Measurements from ENCODE around the gene RAB10.

RAB10 gene

DNA sequence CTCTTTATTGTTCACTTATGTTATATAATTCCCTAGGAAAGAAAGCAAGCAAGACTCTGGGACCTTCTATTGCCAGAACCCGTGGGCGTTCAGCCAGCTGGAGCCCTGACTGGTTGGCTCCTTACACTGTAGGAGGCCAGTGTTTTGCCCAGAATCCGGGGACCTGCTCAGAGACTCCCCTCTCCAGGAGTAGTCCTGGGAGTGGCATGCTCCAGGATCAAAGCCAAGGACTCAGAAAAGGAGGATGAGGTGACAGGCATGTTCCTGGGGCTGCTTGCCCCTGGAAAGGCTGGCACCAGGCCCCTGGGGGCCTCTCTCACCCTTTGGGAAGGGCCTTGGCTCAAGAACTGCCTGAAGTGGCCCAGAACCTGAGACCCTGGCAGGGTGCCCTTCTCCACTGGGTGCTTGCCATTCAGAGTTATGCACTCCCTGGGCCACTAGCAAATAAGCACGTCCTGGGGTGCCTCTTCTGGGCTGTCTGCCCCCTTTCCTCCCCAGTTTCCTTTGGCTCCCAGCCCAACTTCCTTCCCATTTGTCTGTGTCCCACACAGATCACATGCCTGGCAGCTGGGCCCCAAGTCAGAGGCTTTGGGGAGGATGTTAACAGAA lies 32.0 kb upstream of the RAB10 start:
- TF ChIP-seq FOXP2 (optimal IDR thresholded peaks at IDR 0.05; ENCODE audit: borderline replicate concordance, extremely low read depth, extremely low read length, insufficient read depth), result no peak
- no peak for TF ChIP-seq TAF1 (IDR thresholded peaks at IDR 0.05; ENCODE audit: borderline replicate concordance, insufficient read depth, low read length)
- TF ChIP-seq, protein P1, sequence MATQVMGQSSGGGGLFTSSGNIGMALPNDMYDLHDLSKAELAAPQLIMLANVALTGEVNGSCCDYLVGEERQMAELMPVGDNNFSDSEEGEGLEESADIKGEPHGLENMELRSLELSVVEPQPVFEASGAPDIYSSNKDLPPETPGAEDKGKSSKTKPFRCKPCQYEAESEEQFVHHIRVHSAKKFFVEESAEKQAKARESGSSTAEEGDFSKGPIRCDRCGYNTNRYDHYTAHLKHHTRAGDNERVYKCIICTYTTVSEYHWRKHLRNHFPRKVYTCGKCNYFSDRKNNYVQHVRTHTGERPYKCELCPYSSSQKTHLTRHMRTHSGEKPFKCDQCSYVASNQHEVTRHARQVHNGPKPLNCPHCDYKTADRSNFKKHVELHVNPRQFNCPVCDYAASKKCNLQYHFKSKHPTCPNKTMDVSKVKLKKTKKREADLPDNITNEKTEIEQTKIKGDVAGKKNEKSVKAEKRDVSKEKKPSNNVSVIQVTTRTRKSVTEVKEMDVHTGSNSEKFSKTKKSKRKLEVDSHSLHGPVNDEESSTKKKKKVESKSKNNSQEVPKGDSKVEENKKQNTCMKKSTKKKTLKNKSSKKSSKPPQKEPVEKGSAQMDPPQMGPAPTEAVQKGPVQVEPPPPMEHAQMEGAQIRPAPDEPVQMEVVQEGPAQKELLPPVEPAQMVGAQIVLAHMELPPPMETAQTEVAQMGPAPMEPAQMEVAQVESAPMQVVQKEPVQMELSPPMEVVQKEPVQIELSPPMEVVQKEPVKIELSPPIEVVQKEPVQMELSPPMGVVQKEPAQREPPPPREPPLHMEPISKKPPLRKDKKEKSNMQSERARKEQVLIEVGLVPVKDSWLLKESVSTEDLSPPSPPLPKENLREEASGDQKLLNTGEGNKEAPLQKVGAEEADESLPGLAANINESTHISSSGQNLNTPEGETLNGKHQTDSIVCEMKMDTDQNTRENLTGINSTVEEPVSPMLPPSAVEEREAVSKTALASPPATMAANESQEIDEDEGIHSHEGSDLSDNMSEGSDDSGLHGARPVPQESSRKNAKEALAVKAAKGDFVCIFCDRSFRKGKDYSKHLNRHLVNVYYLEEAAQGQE (IDR thresholded peaks at IDR 0.05; ENCODE audit: insufficient read depth in 1 of 2, low read depth in 2 of 2, low read length in 2 of 2), result no peak
- no peak for TF ChIP-seq SIN3A (IDR thresholded peaks at IDR 0.05; ENCODE audit: borderline replicate concordance, insufficient read depth, low read length)
- TF ChIP-seq POLR2AphosphoS5 (IDR thresholded peaks at IDR 0.05; ENCODE audit: low read depth, low read length), result no peak

DNA sequence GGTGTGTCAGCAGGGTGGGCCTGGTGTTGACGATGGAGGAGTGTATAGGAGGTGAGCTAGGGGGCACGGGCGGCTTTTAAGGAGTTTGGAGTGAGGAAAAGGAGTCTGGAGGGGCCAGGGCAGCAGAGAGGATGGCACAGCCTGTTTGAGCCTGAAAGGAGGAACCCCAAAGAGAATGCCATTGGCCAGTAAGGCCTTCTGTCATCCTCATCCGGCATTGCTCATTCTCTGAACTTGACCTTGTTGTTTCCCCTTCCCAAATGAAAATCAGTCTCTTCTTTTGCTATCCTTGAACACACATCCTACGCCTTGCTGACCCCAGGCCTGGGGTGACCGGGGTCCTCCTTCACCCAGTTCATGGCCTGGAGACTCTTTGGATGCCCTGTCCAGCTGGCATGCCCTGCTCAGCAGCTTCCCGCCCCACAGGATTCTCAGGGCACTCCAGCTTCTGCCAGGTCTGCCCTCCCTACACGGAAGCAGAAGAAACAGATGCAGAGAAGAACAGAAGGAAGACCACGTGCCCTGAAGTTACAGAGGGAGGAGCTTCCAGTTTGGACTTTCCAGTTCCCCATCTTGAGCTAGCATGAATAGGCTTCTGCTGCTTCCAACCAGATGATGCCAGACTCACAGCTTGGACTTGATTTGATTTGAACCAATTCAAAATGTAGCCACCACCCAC lies 31.1 kb upstream of the RAB10 start:
- no peak for TF ChIP-seq TAF1 (IDR thresholded peaks at IDR 0.05; ENCODE audit: borderline replicate concordance, insufficient read depth, low read length)
- TF ChIP-seq POLR2AphosphoS5 (IDR thresholded peaks at IDR 0.05; ENCODE audit: low read depth, low read length), result no peak
- no peak for TF ChIP-seq SIN3A (IDR thresholded peaks at IDR 0.05; ENCODE audit: borderline replicate concordance, insufficient read depth, low read length)
- TF ChIP-seq, protein P1 (IDR thresholded peaks at IDR 0.05; ENCODE audit: insufficient read depth in 1 of 2, low read depth in 2 of 2, low read length in 2 of 2), result no peak
- no peak for TF ChIP-seq FOXP2 (optimal IDR thresholded peaks at IDR 0.05; ENCODE audit: borderline replicate concordance, extremely low read depth, extremely low read length, insufficient read depth)

DNA sequence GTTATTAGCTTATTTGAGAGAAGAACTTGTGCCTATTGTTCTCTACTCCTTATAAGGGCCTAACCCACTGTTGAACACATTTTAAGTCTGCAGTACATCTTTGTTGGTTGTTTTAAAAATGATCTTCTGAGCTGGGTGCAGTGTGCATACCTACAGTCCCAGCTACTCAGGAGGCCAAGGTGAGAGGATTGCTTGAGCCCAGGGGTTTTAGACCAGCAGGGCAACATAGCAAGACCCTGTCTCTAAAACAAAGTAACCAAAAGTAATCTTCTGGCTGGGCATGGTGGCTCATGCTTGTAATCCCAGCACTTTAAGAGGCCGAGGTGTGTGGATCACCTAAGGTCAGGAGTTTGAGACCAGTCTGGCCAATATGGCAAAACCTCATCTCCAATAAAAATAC lies 25.8 kb upstream of the RAB10 start:
- no peak for TF ChIP-seq SIN3A (IDR thresholded peaks at IDR 0.05; ENCODE audit: borderline replicate concordance, insufficient read depth, low read length)
- no peak for TF ChIP-seq POLR2AphosphoS5 (IDR thresholded peaks at IDR 0.05; ENCODE audit: low read depth, low read length)
- no peak for TF ChIP-seq FOXP2 (optimal IDR thresholded peaks at IDR 0.05; ENCODE audit: borderline replicate concordance, extremely low read depth, extremely low read length, insufficient read depth)

DNA sequence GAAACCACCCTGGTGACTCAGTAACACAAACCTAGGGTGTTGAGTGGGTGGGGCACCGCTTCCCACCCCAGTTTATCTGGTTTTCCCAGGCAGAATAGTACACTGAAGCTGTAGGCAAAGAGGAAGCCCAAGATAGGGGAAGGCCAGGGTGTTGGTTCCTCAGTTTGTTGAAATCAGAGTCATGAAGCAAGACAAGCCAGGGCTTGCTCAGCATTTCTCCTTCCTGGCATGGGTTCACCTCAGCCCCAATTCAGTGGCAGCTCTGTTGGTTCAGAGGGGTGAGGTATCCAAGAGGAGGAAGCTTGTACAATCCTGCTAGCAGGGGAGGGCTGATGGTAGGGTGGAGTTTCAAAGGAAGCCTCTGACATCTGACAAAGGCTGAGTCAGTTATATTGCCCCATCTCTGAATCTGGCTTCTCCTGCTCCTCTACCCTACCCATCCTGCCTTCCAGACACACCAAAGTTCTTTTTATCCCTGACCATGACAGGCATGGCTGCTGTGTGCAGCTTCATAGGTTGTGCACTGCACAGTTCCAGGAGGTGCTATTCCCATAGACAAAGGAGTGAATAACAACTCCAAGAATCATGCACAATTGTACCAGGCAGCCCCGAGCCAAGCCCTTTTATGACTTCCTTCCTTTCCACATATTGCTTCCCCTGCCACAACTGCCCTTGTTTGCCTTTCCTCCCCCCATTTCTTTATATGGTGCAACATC lies 24.9 kb upstream of the RAB10 start:
- TF ChIP-seq POLR2AphosphoS5 (IDR thresholded peaks at IDR 0.05; ENCODE audit: low read depth, low read length) (no peak), FOXP2 (optimal IDR thresholded peaks at IDR 0.05; ENCODE audit: borderline replicate concordance, extremely low read depth, extremely low read length, insufficient read depth) (no peak), TAF1 (IDR thresholded peaks at IDR 0.05; ENCODE audit: borderline replicate concordance, insufficient read depth, low read length) (no peak), SIN3A (IDR thresholded peaks at IDR 0.05; ENCODE audit: borderline replicate concordance, insufficient read depth, low read length) (no peak)
- TF ChIP-seq, protein P1 (IDR thresholded peaks at IDR 0.05; ENCODE audit: insufficient read depth in 1 of 2, low read depth in 2 of 2, low read length in 2 of 2), result no peak

DNA sequence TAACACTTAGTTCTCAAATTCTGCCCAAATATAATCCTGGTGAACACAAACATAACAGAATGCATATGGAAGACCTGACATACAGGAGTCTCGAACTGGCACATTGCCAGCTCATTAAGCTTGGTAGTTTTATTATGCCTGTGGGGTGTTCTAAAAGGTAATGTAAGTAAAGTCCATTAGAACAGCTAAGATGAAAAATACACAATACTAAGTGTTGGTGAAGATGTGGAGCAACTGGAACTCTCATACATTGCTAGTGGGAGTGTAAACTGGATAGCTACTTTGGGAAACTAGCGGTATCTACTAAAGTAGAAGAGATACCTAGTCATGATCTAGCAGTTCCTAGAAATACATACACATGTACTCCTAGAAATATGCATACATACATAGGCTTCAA lies 24.3 kb upstream of the RAB10 start:
- no peak for TF ChIP-seq SIN3A (IDR thresholded peaks at IDR 0.05; ENCODE audit: borderline replicate concordance, insufficient read depth, low read length)

DNA sequence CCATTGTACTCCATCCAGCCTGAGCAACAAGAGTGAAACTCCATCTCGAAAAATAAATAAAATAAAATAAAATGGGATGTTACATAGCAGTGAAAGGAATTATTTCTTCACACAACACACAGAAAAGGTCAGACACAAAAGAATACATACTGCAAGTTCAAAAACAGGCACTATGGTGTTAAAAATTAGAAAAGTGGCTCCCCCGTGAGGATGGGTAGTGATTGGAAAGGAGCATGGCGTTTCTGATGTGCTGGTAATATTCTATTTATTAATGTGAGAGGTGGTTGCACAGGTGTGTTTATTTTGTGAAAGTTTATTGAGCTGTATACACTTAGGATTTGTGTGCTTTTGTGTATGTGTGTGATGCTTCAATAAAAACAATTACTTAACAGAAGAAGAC lies 22.9 kb upstream of the RAB10 start:
- TF ChIP-seq FOXP2 (optimal IDR thresholded peaks at IDR 0.05; ENCODE audit: borderline replicate concordance, extremely low read depth, extremely low read length, insufficient read depth) (no peak), POLR2AphosphoS5 (IDR thresholded peaks at IDR 0.05; ENCODE audit: low read depth, low read length) (no peak), SIN3A (IDR thresholded peaks at IDR 0.05; ENCODE audit: borderline replicate concordance, insufficient read depth, low read length) (no peak), TAF1 (IDR thresholded peaks at IDR 0.05; ENCODE audit: borderline replicate concordance, insufficient read depth, low read length) (no peak)
- TF ChIP-seq, protein P1 (IDR thresholded peaks at IDR 0.05; ENCODE audit: insufficient read depth in 1 of 2, low read depth in 2 of 2, low read length in 2 of 2), result no peak

Measured in PFSK-1 (cell line).